Skin of body (tissue), 2 donors: Measurements from ENCODE around the gene LAMB4. TPM values are rescaled to one million over a fixed set of nuclear protein-coding genes. Genes with fewer than 3 reads are reported as not detected.
A peak's percentile ranks its signal among the peaks of the same experiment; 100 is the strongest.
"Not testable (repeated sequence)": the region's sequence is repeated elsewhere in the genome, so short reads cannot be mapped to it uniquely, and the experiment has no call there.

Experiments used
- DNase-seq: peaks from one replicate; lab custom pipeline; 2025; lab: John Stamatoyannopoulos, UW
- total RNA-seq: library from RNA; depleted of rRNA; stranded (reverse); fragments of >200 nt; gene quantifications from one replicate; pipeline ENCODE4 v1.2.3, GENCODE V29; 2014

The LAMB4 gene
- total RNA-seq, 1 donor from 2014 or later, result 14.4 TPM

DNA sequence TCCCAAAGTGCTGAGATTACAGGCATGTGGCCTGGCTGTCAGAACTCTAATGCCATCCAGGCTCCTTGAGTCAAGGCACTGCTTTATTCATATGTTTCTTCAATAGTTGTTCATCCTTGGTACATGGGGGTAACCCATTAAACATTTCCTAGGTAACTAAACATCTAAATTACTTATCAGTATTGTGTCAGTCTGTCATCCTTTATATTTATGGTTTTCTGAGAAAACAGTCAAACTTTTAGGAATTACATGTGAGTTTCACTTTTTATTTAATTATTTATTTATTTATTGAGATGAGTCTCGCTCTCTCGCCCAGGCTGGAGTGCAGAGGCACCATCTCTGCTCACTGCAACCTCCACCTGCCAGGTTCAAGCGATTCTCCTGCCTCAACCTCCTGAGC is 81.7 kb downstream of the LAMB4 start:
- DNase-seq, result no peak

GRCh38 chr7:108046952-108047506 is 83.1 kb downstream of the LAMB4 start:
- no peak for DNase-seq

GRCh38 chr7:108045669-108046068 is 84.5 kb downstream of the LAMB4 start:
- DNase-seq, result peak; percentile 68

DNA sequence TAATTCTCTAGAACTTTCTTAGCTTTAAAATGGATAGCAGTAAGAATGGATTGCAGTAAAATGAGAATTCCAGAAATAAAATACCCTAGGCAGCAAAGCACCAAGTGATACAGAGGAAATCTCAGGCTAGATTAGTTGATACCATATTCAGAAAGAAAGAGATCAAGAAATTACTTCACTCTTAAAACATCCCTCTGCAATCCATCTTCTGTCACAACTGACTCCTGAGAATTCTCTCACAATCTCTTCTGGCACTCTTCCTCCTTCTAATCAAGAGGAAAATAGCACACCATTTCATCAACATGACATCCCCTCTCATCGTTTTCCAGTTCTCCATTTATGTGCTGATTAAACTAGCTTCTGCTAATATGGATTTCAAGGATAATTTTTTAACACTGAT is 85.0 kb downstream of the LAMB4 start:
- DNase-seq, result peak; percentile 80

DNA sequence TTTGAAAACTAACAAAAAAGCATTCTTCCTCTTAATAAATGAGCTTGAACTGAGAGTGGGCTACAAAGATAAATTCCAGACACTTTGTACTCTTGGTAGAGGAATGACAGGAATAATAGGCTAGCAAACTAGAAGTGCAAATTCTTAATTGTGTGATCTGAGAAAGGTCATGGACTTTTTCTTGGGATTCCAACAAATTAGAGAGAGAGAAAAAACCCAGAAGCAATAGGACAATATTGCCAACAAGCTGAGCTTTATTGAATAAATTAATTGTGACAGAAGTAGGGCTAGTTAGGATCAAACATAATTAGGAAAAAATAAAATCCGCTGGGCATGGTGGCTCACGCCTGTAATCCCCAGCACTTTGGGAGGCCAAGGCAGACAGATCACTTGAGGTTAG is 85.8 kb downstream of the LAMB4 start:
- DNase-seq, result no peak

GRCh38 chr7:108038986-108039385 is 91.2 kb downstream of the LAMB4 start:
- DNase-seq, result no peak

DNA sequence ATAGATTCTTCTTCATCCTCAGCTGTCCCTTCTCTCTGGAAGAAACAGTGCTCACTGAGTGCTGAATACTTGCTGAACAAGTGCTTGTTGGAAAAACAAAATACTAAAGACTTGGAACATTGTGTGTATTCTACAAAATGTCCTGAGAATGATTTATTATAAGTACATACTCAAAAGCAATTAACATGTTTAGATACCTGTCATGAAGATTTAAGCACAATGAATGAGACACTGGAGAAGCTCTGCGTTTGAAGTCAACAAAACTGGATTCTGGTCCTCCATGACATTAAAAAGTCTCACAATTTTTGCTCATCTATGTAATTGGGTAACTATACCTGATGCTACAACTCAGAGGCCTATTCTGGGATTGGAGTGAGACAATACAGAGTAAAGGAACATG is 92.4 kb downstream of the LAMB4 start:
- DNase-seq, result no peak

DNA sequence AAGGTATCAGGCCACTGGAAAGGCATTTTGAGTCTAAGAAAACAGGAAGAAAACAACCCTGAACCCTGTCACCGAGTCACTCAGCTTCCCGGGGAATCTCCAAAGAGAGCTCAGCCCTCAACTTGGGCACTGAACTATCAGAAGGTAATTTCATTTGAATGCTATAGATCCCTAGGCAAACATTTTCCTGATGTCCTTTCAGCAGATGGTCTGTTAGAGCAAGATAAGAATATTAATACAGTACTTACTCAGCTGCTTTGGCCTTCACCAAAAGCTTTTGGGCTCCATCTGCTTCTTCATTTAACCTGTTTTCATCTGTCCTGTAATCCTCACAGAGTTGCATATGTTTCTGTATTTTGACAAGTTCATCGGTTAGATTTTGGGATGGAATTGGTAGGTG is 93.0 kb downstream of the LAMB4 start:
- DNase-seq, result no peak

GRCh38 chr7:108034586-108034985 is 95.6 kb downstream of the LAMB4 start:
- DNase-seq, result no peak

DNA sequence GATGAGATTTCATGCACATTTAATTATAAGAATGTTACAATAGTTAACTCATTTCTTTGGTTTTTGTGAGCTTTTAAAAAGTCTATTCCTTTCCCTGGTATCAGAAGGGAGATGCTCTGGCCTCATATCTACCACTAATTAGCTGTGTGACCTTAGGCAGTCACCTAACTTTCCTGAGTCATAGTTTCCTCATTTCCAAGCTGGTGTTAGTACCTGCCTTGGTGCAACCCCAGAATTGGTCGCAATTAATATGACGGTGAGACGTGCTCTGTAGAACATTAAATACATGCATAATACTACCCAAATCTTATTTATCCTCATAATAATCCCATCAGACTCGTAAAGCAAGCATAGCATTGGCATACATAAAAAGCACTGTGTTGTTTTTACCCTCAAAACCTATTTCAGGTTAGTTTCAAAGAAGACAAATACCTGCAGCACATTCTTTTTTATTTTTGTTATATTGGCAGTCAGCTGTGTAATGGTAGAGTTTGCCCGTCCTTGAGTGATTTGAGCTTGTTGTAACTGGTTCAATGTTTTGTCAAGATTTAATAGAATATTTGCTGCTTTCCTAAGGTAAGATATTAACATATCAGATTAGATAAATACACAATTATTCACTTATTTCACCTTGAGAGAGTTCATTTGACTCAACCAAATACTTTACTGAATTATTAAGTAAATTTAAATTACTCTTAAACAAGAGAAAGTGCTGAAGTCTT is 96.2 kb downstream of the LAMB4 start:
- no peak for DNase-seq

DNA sequence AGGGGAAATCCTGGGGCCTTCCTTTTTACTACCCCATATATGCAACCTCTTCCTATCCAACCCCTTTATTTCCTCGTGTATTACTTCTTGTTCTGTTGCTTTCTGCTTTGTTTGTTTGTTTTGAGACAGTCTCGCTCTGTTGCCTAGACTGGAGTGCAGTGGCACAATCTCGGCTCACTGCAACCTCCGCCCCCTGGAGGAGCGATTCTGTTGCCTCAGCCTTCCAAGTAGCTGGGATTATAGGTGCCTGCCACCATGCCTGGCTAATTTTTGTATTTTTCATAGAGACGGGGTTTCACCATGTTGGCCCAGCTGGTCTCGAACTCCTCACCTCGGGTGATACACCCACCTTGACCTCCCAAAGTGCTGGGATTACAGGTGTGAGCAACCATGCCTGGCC is 96.9 kb downstream of the LAMB4 start:
- not testable (repeated sequence) for DNase-seq

- no peak for DNase-seq
Measured at GRCh38 chr7:108030516-108030915, 99.6 kb downstream of the LAMB4 start.

DNA sequence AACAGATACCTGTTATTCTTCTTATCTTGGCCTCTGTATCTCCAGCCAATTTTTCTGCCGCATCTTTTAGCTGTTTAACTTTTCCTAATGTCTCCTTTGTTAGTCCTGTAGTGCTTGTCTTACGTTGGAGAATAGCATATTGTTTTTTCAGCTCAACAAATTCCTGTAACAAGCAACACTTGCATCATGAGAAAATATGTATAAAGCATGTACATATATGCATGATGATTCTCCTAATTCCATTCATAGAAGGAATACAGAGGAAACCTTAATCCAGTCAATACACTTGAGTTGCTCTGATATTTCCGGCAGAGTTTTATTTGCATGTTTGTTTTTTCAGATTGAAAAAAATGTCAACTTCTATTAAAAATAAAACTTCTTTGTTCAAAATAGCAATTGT is 101.1 kb downstream of the LAMB4 start:
- no peak for DNase-seq

DNA sequence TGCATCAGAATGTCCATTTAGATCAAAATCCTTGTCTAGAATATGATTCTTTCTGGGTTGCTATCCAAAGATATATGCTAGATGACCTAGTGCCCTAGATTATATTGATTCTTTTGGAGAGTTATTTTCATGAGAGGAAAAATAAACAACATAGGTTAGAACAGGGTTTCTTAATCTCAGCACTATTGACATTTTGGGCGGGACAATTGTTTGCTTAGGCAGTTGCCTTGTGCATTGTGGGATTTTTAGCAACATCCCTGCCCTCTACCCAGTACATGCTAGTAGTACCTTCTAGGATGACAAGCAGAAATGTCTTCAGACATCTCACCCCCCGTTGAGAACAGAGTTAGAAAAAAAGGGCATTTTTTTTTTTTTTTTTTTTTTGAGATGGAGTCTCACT is 102.0 kb downstream of the LAMB4 start:
- DNase-seq, result no peak

GRCh38 chr7:108027239-108027638 is 102.9 kb downstream of the LAMB4 start:
- DNase-seq, result no peak

DNA sequence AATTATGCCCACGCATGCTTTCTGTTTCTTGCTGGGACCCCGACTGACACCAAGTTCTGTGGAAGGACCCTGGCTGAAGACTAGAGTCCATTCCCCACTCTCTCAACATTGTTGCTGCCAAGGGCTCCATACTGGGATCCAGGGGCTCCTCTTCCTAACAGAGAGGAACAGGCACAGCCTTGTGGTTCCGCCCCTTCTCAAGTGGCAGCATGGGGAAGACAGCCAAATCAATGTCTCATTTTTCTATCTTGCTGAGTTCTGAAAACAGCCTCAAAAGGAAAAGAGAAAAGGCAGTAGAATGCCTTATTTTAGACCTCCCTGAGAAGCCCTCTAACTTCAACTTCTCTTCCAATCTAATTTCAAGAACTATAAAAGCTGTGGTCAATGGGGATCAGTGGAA is 103.5 kb downstream of the LAMB4 start:
- no peak for DNase-seq

GRCh38 chr7:108026116-108026515 is 104.0 kb downstream of the LAMB4 start:
- DNase-seq, result no peak

DNA sequence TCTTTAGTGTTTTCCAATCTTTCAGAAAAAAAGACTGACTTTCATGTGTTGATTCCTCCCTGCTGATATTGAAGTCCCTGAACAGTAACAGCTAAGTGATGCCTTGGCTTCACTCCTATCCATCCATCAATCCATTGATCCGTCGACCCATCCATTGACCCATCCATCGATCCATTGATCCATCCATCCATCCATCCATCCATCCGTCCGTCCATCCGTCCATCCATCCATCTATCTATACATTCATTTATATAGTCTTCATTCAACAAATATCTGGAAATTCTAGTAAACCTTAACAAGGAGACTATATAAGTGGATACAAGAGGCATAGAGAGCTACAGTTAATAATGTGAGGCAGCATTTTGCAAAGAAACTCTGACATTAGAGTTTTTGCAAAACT is 105.6 kb downstream of the LAMB4 start:
- no peak for DNase-seq

DNA sequence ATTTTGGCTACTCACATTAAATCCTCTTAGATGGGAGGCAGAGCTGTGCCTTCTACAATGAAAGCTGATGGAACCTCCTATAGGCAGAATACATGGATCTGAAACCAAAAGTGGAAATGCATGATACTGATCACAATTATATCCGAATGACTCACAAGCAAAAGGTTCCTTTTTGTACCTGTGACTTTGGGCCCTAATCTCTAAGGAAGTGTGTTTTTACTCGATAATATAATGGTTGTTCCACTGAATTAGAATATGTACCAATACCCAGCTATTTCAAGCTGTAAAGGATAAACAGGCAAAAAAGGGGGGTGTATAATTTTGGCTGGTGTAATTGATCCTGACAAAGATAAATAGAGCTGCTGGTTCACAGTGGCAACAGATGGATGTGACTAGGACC is 109.6 kb downstream of the LAMB4 start:
- DNase-seq, result no peak

GRCh38 chr7:108018668-108019067 is 111.5 kb downstream of the LAMB4 start:
- no peak for DNase-seq

DNA sequence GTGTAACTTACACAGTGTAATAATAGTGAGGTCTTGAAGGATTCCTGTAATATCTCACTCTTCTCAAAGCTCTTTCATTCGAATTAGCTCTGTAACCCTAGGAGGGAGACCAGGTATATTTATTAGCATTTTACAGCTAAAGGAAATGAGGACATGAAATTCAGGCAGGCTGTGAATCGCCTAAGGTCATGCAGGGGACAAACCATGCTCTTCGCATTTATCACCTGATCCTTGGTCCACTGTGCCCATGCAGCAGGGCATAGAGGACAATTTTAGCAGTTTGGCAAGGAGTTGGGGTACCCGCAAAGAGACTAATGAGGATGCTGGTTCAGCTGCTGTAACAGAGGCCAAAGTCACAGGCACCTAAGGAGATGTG is 112.4 kb downstream of the LAMB4 start:
- DNase-seq, result no peak

DNA sequence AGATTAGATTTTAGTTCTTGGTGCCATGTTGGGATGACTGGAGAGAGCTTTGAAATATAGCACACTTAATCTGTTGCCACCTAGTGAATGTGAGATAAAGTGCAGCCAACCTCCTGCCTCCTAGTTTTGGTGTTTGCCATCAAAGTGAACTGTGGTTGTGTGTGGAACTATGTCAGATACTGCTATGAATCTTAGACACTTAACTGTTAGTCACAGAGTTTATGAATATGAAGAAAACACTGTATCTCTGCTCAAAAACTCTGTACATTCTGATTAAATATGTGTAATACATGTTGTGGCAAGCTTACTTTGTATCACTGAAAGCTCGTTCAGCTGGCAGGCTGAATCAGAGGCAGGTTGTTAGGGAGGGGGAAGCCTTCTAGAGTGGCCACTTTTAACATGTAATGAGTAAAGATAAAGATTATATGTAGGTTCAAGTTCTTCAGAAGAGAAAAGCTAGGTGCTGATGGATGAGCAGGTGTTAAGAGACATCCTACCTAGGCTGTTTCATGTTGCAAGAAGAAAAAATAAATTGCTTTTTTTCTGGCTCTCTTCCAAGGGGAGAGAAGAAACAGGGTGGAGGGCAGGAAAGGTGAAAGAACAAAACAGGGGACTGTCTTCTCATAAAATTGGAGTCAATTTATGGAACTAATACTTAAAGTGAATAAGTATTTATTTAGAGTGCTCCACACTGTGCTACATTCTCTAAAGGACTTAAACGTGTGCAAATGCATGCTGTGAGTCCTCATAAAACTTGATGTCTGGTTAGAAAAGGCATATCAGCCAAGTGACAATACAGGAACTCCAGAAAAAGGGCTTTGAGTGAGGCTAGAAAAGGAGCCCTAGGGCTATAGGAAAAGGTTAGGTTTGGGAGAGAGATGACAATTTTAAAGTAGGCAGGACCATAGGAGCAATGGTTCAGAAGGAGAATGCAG is 113.1 kb downstream of the LAMB4 start:
- DNase-seq, result no peak

GRCh38 chr7:108015740-108016139 is 114.4 kb downstream of the LAMB4 start:
- no peak for DNase-seq
